OCI-LY3 (cell line): Measurements from ENCODE around the gene LPCAT3.

ENCODE experiments used
- EZH2phosphoT487 ChIP-seq: fragments of 200-600 bp; shearing (Covaris generic); IDR thresholded peaks from 2 replicates; pipeline ENCODE4 v1.6.1; 2018; ENCODE audit warnings: antibody characterized with exemption, mixed run types, low read depth
- TF ChIP-seq, protein P1 (sequence below): fragments of 200-600, 300-600 bp; sonication (generic); IDR thresholded peaks from 2 replicates; pipeline ENCODE4 v1.5.1; 2014; ENCODE audit warnings: antibody characterized with exemption, low read length, low read depth

DNA sequence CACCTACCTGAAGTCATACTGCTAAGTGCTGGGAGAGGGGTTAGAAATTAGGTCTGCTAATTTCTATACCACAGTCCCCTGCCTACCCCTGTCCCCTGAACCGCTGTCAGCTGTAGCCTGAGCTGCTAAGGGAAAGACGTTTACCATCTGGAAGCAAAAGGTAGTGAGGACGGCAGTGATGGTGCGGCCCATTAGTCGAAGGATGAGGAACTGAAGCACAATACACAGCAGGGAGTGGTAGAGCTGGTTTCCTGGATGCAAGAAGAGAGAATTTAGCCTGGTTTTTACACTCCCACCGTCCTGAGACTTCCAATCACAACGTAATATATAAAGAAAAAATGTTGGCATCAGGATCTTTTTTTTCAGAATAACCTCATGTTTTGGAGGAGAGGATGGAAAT lies 35.7 kb downstream of the LPCAT3 start:
- TF ChIP-seq, protein P1, sequence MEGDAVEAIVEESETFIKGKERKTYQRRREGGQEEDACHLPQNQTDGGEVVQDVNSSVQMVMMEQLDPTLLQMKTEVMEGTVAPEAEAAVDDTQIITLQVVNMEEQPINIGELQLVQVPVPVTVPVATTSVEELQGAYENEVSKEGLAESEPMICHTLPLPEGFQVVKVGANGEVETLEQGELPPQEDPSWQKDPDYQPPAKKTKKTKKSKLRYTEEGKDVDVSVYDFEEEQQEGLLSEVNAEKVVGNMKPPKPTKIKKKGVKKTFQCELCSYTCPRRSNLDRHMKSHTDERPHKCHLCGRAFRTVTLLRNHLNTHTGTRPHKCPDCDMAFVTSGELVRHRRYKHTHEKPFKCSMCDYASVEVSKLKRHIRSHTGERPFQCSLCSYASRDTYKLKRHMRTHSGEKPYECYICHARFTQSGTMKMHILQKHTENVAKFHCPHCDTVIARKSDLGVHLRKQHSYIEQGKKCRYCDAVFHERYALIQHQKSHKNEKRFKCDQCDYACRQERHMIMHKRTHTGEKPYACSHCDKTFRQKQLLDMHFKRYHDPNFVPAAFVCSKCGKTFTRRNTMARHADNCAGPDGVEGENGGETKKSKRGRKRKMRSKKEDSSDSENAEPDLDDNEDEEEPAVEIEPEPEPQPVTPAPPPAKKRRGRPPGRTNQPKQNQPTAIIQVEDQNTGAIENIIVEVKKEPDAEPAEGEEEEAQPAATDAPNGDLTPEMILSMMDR, result no peak
- TF ChIP-seq EZH2phosphoT487, result no peak
